Right kidney (tissue), 1 donor: ENCODE measurements around the gene XRCC5.

Experiments
- DNase-seq: peaks from one replicate; pipeline ENCODE4 v3.0.0-alpha.2; 2016

XRCC5 gene

DNA sequence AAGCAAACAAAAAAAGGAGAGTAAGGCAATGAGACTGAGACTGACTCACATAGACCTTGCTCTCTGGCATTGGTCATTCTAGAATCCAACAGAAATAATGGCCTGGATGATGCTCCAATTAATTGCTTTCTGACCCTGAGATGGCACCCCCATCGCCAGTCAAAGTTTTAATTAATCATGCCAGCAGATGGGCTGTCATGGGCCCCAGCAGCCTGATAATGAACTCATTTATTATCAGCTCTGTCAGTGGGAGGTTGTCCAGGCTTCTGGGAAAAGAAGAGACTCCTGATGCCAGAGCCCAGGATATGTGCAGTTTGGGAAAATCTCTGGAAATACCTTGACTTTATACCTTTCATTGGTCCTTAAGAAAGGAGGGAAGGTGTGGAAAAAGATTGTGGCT lies 115.2 kb downstream of the XRCC5 start:
- no peak for DNase-seq

DNA sequence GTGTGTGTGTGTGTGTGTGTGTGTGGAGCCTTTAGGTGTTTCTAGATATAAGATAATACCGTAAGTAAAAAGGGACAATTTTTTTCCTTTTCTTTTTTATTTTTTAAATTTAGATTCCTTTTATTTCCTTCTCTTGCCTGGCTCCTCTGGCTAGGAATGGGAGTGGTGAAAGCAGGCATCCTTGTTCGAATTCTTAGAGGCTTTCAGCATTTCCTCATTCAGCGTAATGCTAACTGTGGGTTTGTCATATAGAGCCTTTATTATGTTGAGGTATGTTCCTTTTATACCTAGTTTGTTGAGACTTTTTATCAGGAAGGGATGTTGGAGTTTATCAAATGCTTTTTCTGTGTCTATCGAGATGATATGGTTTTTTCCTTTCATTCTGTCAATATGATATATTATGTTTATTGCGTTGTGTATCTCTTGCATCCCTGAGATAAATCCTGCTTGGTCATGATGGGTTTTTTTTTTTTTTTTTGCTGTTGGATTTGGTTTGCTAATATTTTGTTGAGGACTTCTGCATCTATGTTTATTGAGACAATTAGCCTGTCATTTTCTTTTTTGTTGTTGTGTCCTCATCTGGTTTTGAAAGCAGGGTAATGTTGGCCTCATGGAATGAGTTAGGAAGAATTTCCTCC lies 120.2 kb downstream of the XRCC5 start:
- DNase-seq, result no peak

DNA sequence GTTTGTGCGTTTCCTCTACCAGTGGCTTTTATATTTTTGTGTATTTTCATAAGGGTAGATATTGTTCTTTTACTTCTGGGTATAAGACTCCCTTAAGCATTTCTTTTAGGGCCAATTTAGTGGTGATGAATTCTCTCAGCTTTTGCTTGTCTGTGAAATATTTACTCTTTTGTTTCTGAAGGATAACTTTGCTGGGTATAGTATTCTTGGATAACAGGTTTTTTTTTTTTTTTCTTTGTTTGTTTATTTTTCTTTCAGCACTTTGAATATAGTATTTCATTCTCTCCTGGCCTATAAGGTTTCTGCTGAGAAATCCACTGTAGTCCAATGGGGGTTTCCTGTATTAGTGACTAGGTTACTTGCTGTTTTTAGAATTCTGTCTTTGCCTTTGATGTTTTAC lies 122.7 kb downstream of the XRCC5 start:
- DNase-seq, result no peak

DNA sequence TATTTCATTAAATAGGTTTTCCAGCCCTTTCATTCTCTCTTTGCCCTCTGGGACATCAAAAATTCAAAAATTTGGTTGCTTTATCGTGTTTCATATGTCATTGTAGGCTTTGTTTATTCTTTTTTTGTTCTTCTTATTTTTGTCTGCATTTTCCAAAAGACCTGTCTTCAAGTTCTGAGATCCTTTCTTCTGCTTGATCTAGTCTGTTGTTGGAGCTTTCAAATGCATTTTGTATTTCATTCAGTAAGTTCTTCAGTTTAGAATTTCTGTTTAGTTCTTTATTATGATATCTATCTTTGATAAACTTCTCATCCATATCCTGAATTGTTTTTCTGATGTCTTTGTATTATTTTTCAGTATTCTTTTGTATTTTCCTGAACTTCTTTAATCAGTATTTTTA lies 123.6 kb downstream of the XRCC5 start:
- no peak for DNase-seq

DNA sequence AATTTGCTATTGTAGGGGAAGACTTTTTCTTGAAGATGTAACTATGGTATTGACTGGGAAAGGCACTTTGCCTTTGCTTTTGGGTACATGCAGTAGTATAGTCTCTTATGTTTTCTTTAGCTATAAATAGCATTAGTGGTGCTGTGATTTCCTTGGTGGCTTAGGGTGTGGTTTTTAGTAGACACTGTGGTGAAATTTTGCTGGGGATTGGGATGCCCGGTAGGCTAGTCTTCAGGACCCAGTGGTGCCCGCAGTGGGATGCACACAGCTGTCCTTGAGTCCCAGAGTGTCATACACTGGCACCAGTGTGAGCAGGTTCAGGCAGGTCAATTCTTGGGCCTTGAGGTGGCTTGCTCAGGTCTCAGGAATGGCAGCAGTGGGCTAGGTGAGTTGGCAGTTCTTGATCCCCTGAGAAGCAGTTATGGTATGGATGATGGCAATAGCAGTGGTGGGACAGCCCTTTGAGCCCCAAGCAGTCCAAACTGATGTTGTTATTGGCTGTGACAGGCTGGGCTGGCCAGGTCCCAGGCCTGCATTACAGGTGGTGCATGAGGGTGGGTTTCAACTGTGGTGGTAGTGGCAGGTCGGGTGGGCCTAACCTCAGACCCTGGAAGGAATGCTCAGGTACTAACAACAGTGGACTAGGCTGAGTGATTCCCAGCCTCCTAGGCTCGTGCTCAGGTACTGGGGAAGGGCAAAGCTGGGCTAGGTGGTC lies 124.3 kb downstream of the XRCC5 start:
- DNase-seq, result no peak

DNA sequence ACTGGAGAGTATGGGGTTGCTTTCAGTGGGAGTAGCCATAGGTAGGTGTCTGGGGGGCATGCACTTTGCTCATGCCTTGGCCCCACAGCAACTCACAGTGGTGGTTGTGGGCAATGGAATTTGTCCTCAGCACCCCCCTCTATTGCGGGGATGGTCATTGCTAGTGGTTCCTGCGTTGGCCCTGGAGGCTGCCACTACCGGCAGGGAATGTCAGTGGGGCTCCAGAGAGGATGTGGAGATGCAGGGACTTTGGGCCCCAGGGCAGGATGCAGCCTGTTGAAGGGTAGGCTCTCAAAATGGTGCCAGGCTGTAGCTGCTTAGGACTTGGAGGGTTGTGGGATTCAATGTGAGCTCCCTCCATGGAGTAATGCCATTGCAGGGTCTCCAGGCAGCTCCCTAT lies 125.0 kb downstream of the XRCC5 start:
- DNase-seq, result no peak

DNA sequence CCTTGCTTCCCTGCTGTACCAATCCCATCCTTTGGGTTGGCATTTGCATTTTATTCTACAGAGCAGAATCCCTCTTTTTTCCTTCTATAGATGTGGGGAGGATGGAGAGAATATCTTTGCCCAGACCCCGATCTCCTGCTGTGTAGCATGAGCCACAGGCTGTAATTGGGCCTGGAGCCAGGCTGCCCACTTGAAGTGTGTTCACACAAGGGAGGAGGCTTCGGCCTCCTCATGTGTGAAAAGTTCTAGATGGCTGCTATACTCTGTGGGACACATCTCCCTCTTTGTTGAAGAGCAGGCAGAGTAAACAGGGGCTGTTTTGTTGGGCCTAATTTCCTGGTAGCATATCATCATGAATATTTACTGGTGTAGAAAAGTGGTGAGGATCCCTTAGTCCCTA lies 126.3 kb downstream of the XRCC5 start:
- DNase-seq, result no peak

DNA sequence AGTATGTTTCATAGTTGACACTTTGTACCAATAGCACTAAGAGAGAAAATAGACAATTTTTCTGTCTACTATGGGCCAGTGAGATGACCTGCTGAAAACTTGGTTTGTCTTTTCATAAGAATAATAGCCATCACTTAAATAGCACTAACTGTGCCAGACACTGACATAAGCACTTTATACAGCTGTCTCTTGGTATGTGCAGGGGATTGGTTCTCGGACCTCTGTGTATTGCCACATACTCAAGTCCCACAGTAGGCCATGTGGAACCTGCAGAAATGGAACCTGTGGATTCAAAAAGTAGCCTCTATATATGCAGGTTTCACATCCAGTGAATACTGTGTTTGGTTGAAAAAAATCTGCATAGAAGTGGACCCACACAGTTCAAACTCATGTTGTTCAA lies 126.7 kb downstream of the XRCC5 start:
- DNase-seq, result no peak

DNA sequence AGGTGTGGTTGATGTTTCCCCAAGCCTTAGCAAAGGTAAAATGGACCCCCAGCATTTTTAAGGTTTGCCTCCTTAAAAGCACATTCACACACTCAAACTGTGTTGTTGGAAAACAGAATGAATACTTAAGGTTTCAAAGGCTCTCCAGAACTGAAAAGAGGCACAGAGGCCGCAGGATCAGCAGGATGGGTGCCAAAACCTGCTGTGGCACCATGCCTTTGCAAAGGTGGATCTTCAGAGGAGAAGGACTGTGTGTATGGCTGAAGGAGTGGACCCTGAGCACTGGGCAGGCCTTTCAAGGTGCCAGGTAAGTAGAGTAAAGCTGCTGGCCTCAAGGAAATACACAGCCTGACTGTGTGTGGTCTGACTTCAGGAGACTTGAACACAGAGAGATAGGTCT lies 127.3 kb downstream of the XRCC5 start:
- DNase-seq, result no peak

DNA sequence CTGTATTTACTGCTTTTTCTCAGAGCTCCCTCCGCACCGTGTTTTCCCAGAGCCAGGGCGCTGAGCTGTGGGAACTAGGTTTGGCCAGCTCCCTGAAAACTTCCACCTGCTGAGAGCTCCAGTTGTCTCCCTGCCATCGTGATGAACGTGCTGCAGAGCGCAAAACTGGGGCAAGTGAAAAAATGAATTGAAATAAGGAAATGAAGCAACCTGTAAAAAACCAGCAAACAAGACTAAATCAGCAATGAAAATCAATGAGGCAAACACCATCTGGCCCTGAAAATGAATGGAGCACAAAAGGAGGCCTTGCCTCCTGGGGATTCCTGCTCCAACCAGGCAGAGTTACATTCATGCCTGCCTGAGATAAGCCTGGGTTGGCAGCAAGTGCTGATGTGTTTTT lies 133.2 kb downstream of the XRCC5 start:
- DNase-seq, result no peak

DNA sequence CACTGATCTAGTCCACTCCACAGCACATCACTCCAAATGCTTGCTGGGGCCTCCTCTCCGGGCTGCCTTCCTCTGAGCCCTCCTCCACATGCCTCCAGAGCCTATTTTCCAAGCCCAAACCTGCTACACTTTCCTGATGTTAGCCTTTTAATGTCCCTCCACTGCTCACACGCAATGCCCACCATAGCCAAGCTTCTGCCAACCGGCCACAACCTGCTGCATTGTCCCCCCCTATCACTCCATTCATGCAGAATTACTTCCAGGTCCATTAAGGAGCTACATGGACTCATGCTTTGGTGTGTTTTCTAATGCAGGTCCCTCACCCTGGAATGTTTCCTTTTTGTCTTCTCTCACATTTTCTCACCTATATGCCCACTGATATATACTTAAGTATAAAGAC lies 133.9 kb downstream of the XRCC5 start:
- no peak for DNase-seq

DNA sequence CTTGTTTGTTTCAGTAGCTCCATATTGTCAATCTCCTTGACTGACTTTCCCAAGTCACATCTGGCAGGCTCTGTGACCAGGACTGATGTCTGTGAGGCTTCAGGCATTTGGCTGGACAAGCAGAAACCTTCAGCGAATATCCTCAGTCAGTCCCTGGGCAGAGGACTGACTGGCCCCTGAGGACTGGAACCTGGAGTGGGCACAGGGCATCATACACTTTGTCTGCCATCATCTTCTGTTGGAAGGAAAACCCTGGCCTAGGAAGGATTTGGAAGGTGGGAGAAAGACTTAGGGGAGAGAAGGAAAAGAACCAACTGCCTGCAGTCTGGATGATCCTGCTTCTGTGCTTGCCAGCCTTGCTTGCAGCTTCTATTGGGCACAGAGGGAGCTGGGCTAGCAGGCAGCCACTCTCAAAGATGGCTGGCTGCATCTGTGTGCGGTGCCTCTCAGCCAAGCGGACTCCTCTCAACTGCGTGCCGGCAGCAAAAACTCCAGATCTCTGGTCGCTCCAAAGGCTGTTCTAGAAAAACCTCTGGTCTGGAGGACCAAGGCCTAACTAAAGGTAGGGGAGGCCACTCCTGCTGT lies 136.3 kb downstream of the XRCC5 start:
- DNase-seq, result no peak

DNA sequence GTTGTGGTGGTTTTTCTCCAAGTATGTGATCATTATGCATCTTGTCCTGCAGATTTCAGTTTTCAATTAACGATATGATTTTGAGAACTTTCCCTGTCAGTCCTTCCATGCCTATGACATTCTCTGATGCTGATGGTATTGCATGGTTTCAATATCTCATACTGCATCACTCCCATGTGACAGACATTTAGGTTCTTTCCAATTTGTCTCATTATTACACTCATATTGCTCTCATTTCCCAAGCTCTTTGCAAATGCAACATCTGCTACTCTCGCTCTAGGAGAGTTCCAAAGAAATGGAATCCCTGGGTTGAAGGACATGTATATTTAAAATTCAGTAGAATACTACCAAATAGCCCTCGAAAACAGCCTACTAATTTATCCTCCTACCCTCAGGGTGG lies 137.6 kb downstream of the XRCC5 start:
- no peak for DNase-seq
